H9 (cell line): Measurements from ENCODE around the gene EPAS1. TPM values are rescaled to one million over a fixed set of nuclear protein-coding genes. Genes with fewer than 3 reads are reported as not detected.

ENCODE experiments used
- DNase-seq: peaks from one replicate; pipeline ENCODE4 v3.0.0-alpha.2; 2017
- H2AFZ ChIP-seq: one replicate; pipeline ENCODE4 v1.6.1; 2013; ENCODE audit warnings: mild to moderate bottlenecking, low read length, control low read depth, moderate library complexity
- H2AK5ac ChIP-seq: 2 replicates; pipeline ENCODE4 v1.6.1; 2013; ENCODE audit warnings: low read length, control low read depth, mixed read lengths; ENCODE audit not compliant: insufficient read length
- H2BK120ac ChIP-seq: one replicate; pipeline ENCODE4 v1.6.1; 2013; ENCODE audit warnings: low read depth, mild to moderate bottlenecking, low read length, control low read depth, inconsistent platforms; ENCODE audit not compliant: poor library complexity, severe bottlenecking
- H2BK12ac ChIP-seq: 2 replicates; pipeline ENCODE4 v1.6.1; 2013; ENCODE audit warnings: low read length, control low read depth, mixed read lengths, low read depth; ENCODE audit not compliant: insufficient read length
- H2BK15ac ChIP-seq: 2 replicates; pipeline ENCODE4 v1.6.1; 2013; ENCODE audit warnings: low read depth, low read length, control low read depth
- H2BK20ac ChIP-seq: one replicate; pipeline ENCODE4 v1.6.1; 2013; ENCODE audit warnings: low read depth, mild to moderate bottlenecking, low read length, control low read depth, inconsistent platforms; ENCODE audit not compliant: poor library complexity, severe bottlenecking
- H2BK5ac ChIP-seq: 2 replicates; pipeline ENCODE4 v1.6.1; 2013; ENCODE audit warnings: low read length, control low read depth, mixed read lengths; ENCODE audit not compliant: insufficient read length
- H3K14ac ChIP-seq: 2 replicates; pipeline ENCODE4 v1.6.1; 2013; ENCODE audit warnings: low read length, control low read depth; ENCODE audit not compliant: insufficient read depth
- H3K18ac ChIP-seq: 2 replicates; pipeline ENCODE4 v1.6.1; 2013; ENCODE audit warnings: low read depth, mild to moderate bottlenecking, mixed read lengths, low read length, control low read depth; ENCODE audit not compliant: insufficient read length
- H3K23ac ChIP-seq: 2 replicates; pipeline ENCODE4 v1.6.1; 2013; ENCODE audit warnings: low read length, control low read depth, mixed read lengths, low read depth; ENCODE audit not compliant: insufficient read length
- H3K23me2 ChIP-seq: 2 replicates; pipeline ENCODE4 v1.6.1; 2013; ENCODE audit warnings: low read depth, mild to moderate bottlenecking, mixed read lengths, low read length, control low read depth; ENCODE audit not compliant: insufficient read length, poor library complexity, severe bottlenecking
- H3K27ac ChIP-seq: 2 replicates; pipeline ENCODE4 v1.5.1; 2013; ENCODE audit warnings: low read length, control low read depth, mixed read lengths, low read depth; ENCODE audit not compliant: insufficient read length
- H3K27me3 ChIP-seq: 2 replicates; pipeline ENCODE4 v1.6.1; 2013; ENCODE audit warnings: low read length, control low read depth, inconsistent platforms; ENCODE audit not compliant: insufficient read depth
- H3K4ac ChIP-seq: 2 replicates; pipeline ENCODE4 v1.6.1; 2013; ENCODE audit warnings: low read depth, mild to moderate bottlenecking, control low read depth, inconsistent platforms, low read length, moderate library complexity
- H3K4me1 ChIP-seq: 2 replicates; pipeline ENCODE4 v1.6.1; 2013; ENCODE audit warnings: low read length, control low read depth, inconsistent platforms; ENCODE audit not compliant: insufficient read depth
- H3K4me2 ChIP-seq: 2 replicates; pipeline ENCODE4 v1.6.1; 2013; ENCODE audit warnings: low read length, control low read depth, mixed read lengths; ENCODE audit not compliant: insufficient read length, insufficient read depth
- H3K56ac ChIP-seq: 2 replicates; pipeline ENCODE4 v1.6.1; 2013; ENCODE audit warnings: low read depth, mild to moderate bottlenecking, mixed read lengths, low read length, control low read depth; ENCODE audit not compliant: insufficient read length
- H3K79me1 ChIP-seq: 2 replicates; pipeline ENCODE4 v1.6.1; 2013; ENCODE audit warnings: low read depth, mild to moderate bottlenecking, moderate library complexity, low read length, control low read depth, inconsistent platforms; ENCODE audit not compliant: insufficient read depth, poor library complexity, severe bottlenecking
- H3K79me2 ChIP-seq: 2 replicates; pipeline ENCODE4 v1.6.1; 2013; ENCODE audit warnings: low read length, control low read depth, inconsistent platforms; ENCODE audit not compliant: insufficient read depth
- H3K9ac ChIP-seq: 2 replicates; pipeline ENCODE4 v1.6.1; 2013; ENCODE audit warnings: low read length, control low read depth, mixed read lengths; ENCODE audit not compliant: insufficient read length; ENCODE audit errors: extremely low read depth
- H3K9me3 ChIP-seq: one replicate; pipeline ENCODE4 v1.6.1; 2013; ENCODE audit warnings: low read depth, low read length, inconsistent platforms; ENCODE audit not compliant: control insufficient read depth
- H3T11ph ChIP-seq: one replicate; pipeline ENCODE4 v1.6.1; 2013; ENCODE audit warnings: mild to moderate bottlenecking, low read length, control low read depth, inconsistent platforms
- H4K20me1 ChIP-seq: one replicate; pipeline ENCODE4 v1.6.1; 2013; ENCODE audit not compliant: control insufficient read depth, insufficient read length, insufficient read depth
- H4K5ac ChIP-seq: 2 replicates; pipeline ENCODE4 v1.6.1; 2013; ENCODE audit warnings: low read depth, mild to moderate bottlenecking, mixed read lengths, low read length, control low read depth; ENCODE audit not compliant: insufficient read length
- H4K8ac ChIP-seq: replicated peaks from 2 replicates; pipeline ENCODE4 v1.6.1; 2013; ENCODE audit warnings: low read length, control low read depth, mixed read lengths, low read depth; ENCODE audit not compliant: insufficient read length
- H4K91ac ChIP-seq: 2 replicates; pipeline ENCODE4 v1.6.1; 2013; ENCODE audit warnings: low read depth, mild to moderate bottlenecking, moderate library complexity, mixed read lengths, low read length, control low read depth; ENCODE audit not compliant: insufficient read length
- H3K27ac Mint-ChIP-seq, 3 experiments: 2 replicates in 2 of 3; 3 replicates in 1 of 3; pipeline ENCODE4 v1.8.0; 2020 to 2021; ENCODE audit warnings: mixed read lengths in 3 of 3, mild to moderate bottlenecking in 1 of 3, moderate library complexity in 1 of 3
- H3K27me3 Mint-ChIP-seq: 2 replicates; pipeline ENCODE4 v1.8.0; 2021; ENCODE audit warnings: low read depth, mild to moderate bottlenecking, moderate library complexity, mixed read lengths
- H3K36me3 Mint-ChIP-seq, 3 experiments: 2 replicates in 2 of 3; 3 replicates in 1 of 3; pipeline ENCODE4 v1.8.0; 2020 to 2021; ENCODE audit warnings: low read depth in 3 of 3, mixed read lengths in 3 of 3; ENCODE audit not compliant: insufficient read depth in 1 of 3
- H3K4me1 Mint-ChIP-seq, 2 experiments: 2 replicates each; pipeline ENCODE4 v1.8.0; 2020; ENCODE audit warnings: mixed read lengths in 2 of 2
- H3K4me3 Mint-ChIP-seq, 2 experiments: 2 replicates in 1 of 2; 3 replicates in 1 of 2; pipeline ENCODE4 v1.8.0; 2020 to 2021; ENCODE audit warnings: mild to moderate bottlenecking in 2 of 2, mixed read lengths in 2 of 2, moderate library complexity in 1 of 2
- H3K9me3 Mint-ChIP-seq, 2 experiments: 2 replicates in 1 of 2; 3 replicates in 1 of 2; pipeline ENCODE4 v1.8.0; 2020; ENCODE audit warnings: mild to moderate bottlenecking in 2 of 2, mixed read lengths in 2 of 2, moderate library complexity in 1 of 2
- CTCF ChIP-seq: fragments of 200-600 bp; sonication (generic); conservative IDR thresholded peaks from 3 replicates; pipeline ENCODE4 v1.8.0; 2021; ENCODE audit warnings: antibody characterized with exemption, mild to moderate bottlenecking
- WGBS: extraction: QIAGEN DNeasy Blood & Tissue Kit; methylation state at CpG from one replicate; pipeline ENCODE4 v1.1.7; 2013; ENCODE audit warnings: missing lambda C conversion rate, low lambda C conversion rate, mixed read lengths; ENCODE audit not compliant: insufficient read length; ENCODE audit errors: extremely low coverage; 5-methylcytosine and 5-hydroxymethylcytosine counted together
- total RNA-seq: library from RNA; stranded (reverse); gene quantifications from 2 replicates; pipeline ENCODE4 v1.2.1, GENCODE V29; 2021

The EPAS1 gene
- total RNA-seq, 1 experiment from 2014 or later, result 1.1 TPM

DNA sequence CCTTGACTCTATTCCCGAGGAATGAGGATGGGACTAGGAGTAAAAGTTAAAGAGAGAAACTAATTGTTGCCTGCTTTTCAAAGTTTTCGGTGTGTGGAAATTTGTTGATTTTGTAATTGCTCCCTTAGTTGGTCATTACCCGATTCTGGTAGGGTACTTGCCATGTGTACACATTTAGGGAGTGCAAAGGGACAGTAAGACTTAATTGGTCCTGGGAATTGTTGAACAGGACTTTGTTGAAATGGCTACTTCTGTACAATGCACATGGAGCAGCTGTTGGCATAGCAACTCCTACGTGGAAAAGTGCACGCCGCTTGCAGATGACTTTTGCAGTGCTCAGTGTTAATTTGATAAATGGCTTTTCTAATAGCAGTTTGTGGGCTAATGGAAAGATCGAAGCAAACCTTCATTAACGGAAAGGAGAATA lies 22.9 kb downstream of the EPAS1 start:
- no peak for TF ChIP-seq CTCF
- Mint-ChIP-seq H3K9me3 (no peaks in the 10 kb centered on the region), H3K27ac (no peak overlapping the region), H3K4me1 (peaks cover 23 to 36% of the 10 kb centered on the region in 2 experiments), H3K36me3 (no peaks in the 10 kb centered on the region), H3K27me3 (no peaks in the 10 kb centered on the region; the same call in none of the 2 replicates), H3K4me3 (no peak overlapping the region)
- Histone ChIP-seq H3K23me2 (no peaks in the 10 kb centered on the region), H2BK12ac (no peak overlapping the region), H2BK120ac (no peak overlapping the region), H3K9me3 (no peaks in the 10 kb centered on the region), H4K5ac (no peak overlapping the region), H3K27me3 (no peaks in the 10 kb centered on the region), H2BK15ac (no peak overlapping the region), H3K18ac (no peak overlapping the region), H4K20me1 (no peaks in the 10 kb centered on the region), H3K9ac (no peak overlapping the region), H4K8ac (no peak overlapping the region), H4K91ac (no peak overlapping the region), H2BK5ac (no peak overlapping the region), H3K14ac (no peak overlapping the region), H3K79me1 (no peaks in the 10 kb centered on the region), H3K23ac (no peak overlapping the region), H3K4ac (no peak overlapping the region), H3K56ac (no peak overlapping the region), H3K79me2 (no peaks in the 10 kb centered on the region), H3K27ac (no peak overlapping the region), H2BK20ac (no peak overlapping the region), H3K4me1 (no peaks in the 10 kb centered on the region; the same call in 1 of the 2 replicates), H3T11ph (no peak overlapping the region), H2AFZ (no peak overlapping the region), H3K4me2 (no peak overlapping the region), H2AK5ac (no peak overlapping the region)
- no CpG with 5 or more reads among the region's 8 CpGs for WGBS
- no peak for DNase-seq
